Measurements from ENCODE around the gene SLC25A13.
A peak's percentile ranks its signal among the peaks of the same experiment; 100 is the strongest.

The SLC25A13 gene

DNA sequence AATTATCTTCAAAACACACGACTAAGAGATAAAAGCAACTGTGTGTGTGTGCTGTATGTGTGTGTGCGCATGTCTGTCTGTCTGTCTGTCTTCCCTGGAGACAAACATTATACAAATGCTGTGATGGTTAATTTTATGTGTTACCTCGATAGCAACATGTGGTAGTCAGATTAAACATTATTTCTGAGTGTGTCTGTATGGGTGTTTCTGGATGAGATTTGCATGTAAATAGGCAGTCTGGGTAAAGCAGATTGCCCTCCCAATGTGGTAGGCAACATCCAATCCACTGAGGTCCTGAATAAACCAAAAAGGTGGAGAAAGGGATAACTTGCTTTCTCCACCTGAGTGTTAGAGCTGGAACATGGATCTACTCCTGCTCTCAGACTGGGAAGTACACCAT lies 67.9 kb downstream of the SLC25A13 start:
- WGBS (ENCODE audit: extremely low coverage, insufficient coverage, insufficient read length): no CpG with 5 or more reads among the region's 3 CpGs
- Histone ChIP-seq H3K79me1 (ENCODE audit: low read length) (no peaks in the 10 kb centered on the region), H4K12ac (ENCODE audit: low read depth, low read length) (no peak overlapping the region), H2AFZ (ENCODE audit: insufficient read depth, low read length, poor library complexity) (no peak overlapping the region), H3K9ac (ENCODE audit: low read length) (no peak overlapping the region), H3K9me3 (ENCODE audit: insufficient read depth, low read depth, low read length) (no peaks in the 10 kb centered on the region), H3K4me3 (ENCODE audit: low read depth, low read length) (no peak overlapping the region), H3K27ac (ENCODE audit: low read depth, low read length) (no peak overlapping the region), H4K91ac (ENCODE audit: low read depth, low read length) (no peak overlapping the region), H3K4me2 (ENCODE audit: low read length) (no peak overlapping the region), H3K14ac (ENCODE audit: low read length) (no peak overlapping the region), H4K8ac (ENCODE audit: low read depth, low read length) (peak overlapping the region; percentile 38), H3K36me3 (ENCODE audit: control insufficient read depth in 1 of 2, insufficient read depth in 2 of 2, low read length in 2 of 2) (no peaks in the 10 kb centered on the region), H2AK5ac (ENCODE audit: low read length) (no peak overlapping the region), H3K4ac (ENCODE audit: low read depth, low read length) (no peak overlapping the region), H2BK120ac (ENCODE audit: insufficient read depth, low read length, poor library complexity) (no peak overlapping the region), H3K4me1 (ENCODE audit: control insufficient read depth in 1 of 2, insufficient read depth in 2 of 2, low read length in 2 of 2) (no peaks in the 10 kb centered on the region), H3K79me2 (ENCODE audit: control insufficient read depth, insufficient read depth, low read length, poor library complexity) (peaks cover 2% of the 10 kb centered on the region), H3K18ac (ENCODE audit: low read length) (no peak overlapping the region), H2BK5ac (ENCODE audit: low read depth, low read length, poor library complexity) (no peak overlapping the region), H2BK12ac (ENCODE audit: low read length) (no peak overlapping the region), H3K23ac (ENCODE audit: low read length) (no peak overlapping the region), H3K27me3 (ENCODE audit: insufficient read depth, low read length) (no peaks in the 10 kb centered on the region)
- no peak for DNase-seq

DNA sequence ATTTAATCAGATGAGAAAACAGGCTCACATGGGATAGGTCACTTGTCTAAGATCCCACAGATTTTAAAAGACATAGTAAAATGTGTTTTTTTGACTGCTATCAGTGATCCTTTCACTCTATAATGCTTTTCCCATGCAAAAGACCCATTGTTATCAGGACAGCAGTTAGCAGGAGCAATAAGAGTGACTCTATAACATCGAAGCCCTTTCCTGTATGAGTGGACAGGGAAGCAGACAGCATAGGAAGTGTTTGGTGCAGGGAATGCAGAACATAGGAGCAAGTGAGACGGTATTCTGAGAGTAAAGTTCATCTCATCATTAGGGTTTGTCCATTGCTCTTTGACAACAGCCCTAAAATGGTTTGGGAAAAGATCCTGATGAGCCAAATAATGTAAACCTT lies 68.5 kb downstream of the SLC25A13 start:
- Histone ChIP-seq H3K4me1 (ENCODE audit: control insufficient read depth in 1 of 2, insufficient read depth in 2 of 2, low read length in 2 of 2) (no peaks in the 10 kb centered on the region), H3K14ac (ENCODE audit: low read length) (no peak overlapping the region), H3K79me2 (ENCODE audit: control insufficient read depth, insufficient read depth, low read length, poor library complexity) (peaks cover 2% of the 10 kb centered on the region), H2AK5ac (ENCODE audit: low read length) (no peak overlapping the region), H2AFZ (ENCODE audit: insufficient read depth, low read length, poor library complexity) (no peak overlapping the region), H4K91ac (ENCODE audit: low read depth, low read length) (no peak overlapping the region), H2BK120ac (ENCODE audit: insufficient read depth, low read length, poor library complexity) (no peak overlapping the region), H3K79me1 (ENCODE audit: low read length) (no peaks in the 10 kb centered on the region), H3K18ac (ENCODE audit: low read length) (no peak overlapping the region), H4K8ac (ENCODE audit: low read depth, low read length) (no peak overlapping the region), H3K27me3 (ENCODE audit: insufficient read depth, low read length) (no peaks in the 10 kb centered on the region), H3K4ac (ENCODE audit: low read depth, low read length) (no peak overlapping the region), H3K4me2 (ENCODE audit: low read length) (no peak overlapping the region), H3K4me3 (ENCODE audit: low read depth, low read length) (no peak overlapping the region), H3K36me3 (ENCODE audit: control insufficient read depth in 1 of 2, insufficient read depth in 2 of 2, low read length in 2 of 2) (no peaks in the 10 kb centered on the region), H3K9ac (ENCODE audit: low read length) (no peak overlapping the region), H3K9me3 (ENCODE audit: insufficient read depth, low read depth, low read length) (no peaks in the 10 kb centered on the region), H4K12ac (ENCODE audit: low read depth, low read length) (no peak overlapping the region), H3K23ac (ENCODE audit: low read length) (no peak overlapping the region), H2BK5ac (ENCODE audit: low read depth, low read length, poor library complexity) (no peak overlapping the region), H2BK12ac (ENCODE audit: low read length) (no peak overlapping the region), H3K27ac (ENCODE audit: low read depth, low read length) (no peak overlapping the region)
- no CpG with 5 or more reads among the region's 2 CpGs for WGBS (ENCODE audit: extremely low coverage, insufficient coverage, insufficient read length)
- DNase-seq: no peak

GRCh38 chr7:96250776-96251361 lies 71.0 kb downstream of the SLC25A13 start:
- DNase-seq: no peak
- no peaks in the 10 kb centered on the region for H3K4me1 ChIP-seq (ENCODE audit: control insufficient read depth in 1 of 2, insufficient read depth in 2 of 2, low read length in 2 of 2)
- no CpG with 5 or more reads among the region's 7 CpGs for WGBS (ENCODE audit: extremely low coverage, insufficient coverage, insufficient read length)
- no peak overlapping the region for H3K9ac ChIP-seq (ENCODE audit: low read length)
- no peak overlapping the region for H4K12ac ChIP-seq (ENCODE audit: low read depth, low read length)
- H2BK12ac ChIP-seq (ENCODE audit: low read length): no peak overlapping the region
- no peak overlapping the region for H3K23ac ChIP-seq (ENCODE audit: low read length)
- H3K14ac ChIP-seq (ENCODE audit: low read length): no peak overlapping the region
- no peak overlapping the region for H2AK5ac ChIP-seq (ENCODE audit: low read length)
- H2AFZ ChIP-seq (ENCODE audit: insufficient read depth, low read length, poor library complexity): no peak overlapping the region
- no peaks in the 10 kb centered on the region for H3K27me3 ChIP-seq (ENCODE audit: insufficient read depth, low read length)
- no peak overlapping the region for H4K8ac ChIP-seq (ENCODE audit: low read depth, low read length)
- H3K9me3 ChIP-seq (ENCODE audit: insufficient read depth, low read depth, low read length): no peaks in the 10 kb centered on the region
- no peak overlapping the region for H2BK120ac ChIP-seq (ENCODE audit: insufficient read depth, low read length, poor library complexity)
- no peak overlapping the region for H3K4me2 ChIP-seq (ENCODE audit: low read length)
- no peak overlapping the region for H3K27ac ChIP-seq (ENCODE audit: low read depth, low read length)
- H3K79me2 ChIP-seq (ENCODE audit: control insufficient read depth, insufficient read depth, low read length, poor library complexity): peaks cover 2% of the 10 kb centered on the region
- no peaks in the 10 kb centered on the region for H3K36me3 ChIP-seq (ENCODE audit: control insufficient read depth in 1 of 2, insufficient read depth in 2 of 2, low read length in 2 of 2)
- no peak overlapping the region for H3K18ac ChIP-seq (ENCODE audit: low read length)
- no peak overlapping the region for H2BK5ac ChIP-seq (ENCODE audit: low read depth, low read length, poor library complexity)
- no peak overlapping the region for H3K4ac ChIP-seq (ENCODE audit: low read depth, low read length)
- no peaks in the 10 kb centered on the region for H3K79me1 ChIP-seq (ENCODE audit: low read length)
- no peak overlapping the region for H3K4me3 ChIP-seq (ENCODE audit: low read depth, low read length)
- no peak overlapping the region for H4K91ac ChIP-seq (ENCODE audit: low read depth, low read length)

DNA sequence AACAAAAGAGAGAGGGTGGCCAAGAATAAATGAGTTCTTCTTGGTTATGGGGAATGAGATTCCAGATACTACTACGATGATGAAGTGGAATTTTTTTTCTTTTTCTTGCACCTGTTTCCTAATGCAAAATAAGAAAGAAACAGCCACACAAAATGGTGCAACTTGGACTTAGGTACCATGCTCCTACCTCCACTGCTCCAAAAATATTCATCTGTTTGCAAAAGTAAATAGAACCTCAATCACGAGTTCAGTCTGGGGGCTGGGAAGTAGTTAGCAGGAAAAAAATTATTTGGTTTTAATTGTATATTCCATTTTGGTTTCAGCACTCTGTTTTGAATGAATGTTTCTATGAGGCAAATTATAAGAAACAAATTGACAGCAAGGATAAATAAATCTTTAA lies 73.5 kb downstream of the SLC25A13 start:
- Histone ChIP-seq H2BK12ac (ENCODE audit: low read length) (no peak overlapping the region), H3K4me3 (ENCODE audit: low read depth, low read length) (no peak overlapping the region), H3K36me3 (ENCODE audit: control insufficient read depth in 1 of 2, insufficient read depth in 2 of 2, low read length in 2 of 2) (no peaks in the 10 kb centered on the region), H3K4me1 (ENCODE audit: control insufficient read depth in 1 of 2, insufficient read depth in 2 of 2, low read length in 2 of 2) (peaks cover 0 to 4% of the 10 kb centered on the region in 2 experiments), H4K91ac (ENCODE audit: low read depth, low read length) (no peak overlapping the region), H3K23ac (ENCODE audit: low read length) (no peak overlapping the region), H3K79me1 (ENCODE audit: low read length) (no peaks in the 10 kb centered on the region), H3K9me3 (ENCODE audit: insufficient read depth, low read depth, low read length) (no peaks in the 10 kb centered on the region), H2AFZ (ENCODE audit: insufficient read depth, low read length, poor library complexity) (no peak overlapping the region), H2BK120ac (ENCODE audit: insufficient read depth, low read length, poor library complexity) (no peak overlapping the region), H3K9ac (ENCODE audit: low read length) (no peak overlapping the region), H2BK5ac (ENCODE audit: low read depth, low read length, poor library complexity) (no peak overlapping the region), H4K12ac (ENCODE audit: low read depth, low read length) (no peak overlapping the region), H3K14ac (ENCODE audit: low read length) (no peak overlapping the region), H3K18ac (ENCODE audit: low read length) (no peak overlapping the region), H4K8ac (ENCODE audit: low read depth, low read length) (no peak overlapping the region), H3K4me2 (ENCODE audit: low read length) (no peak overlapping the region), H2AK5ac (ENCODE audit: low read length) (no peak overlapping the region), H3K27me3 (ENCODE audit: insufficient read depth, low read length) (no peaks in the 10 kb centered on the region), H3K27ac (ENCODE audit: low read depth, low read length) (no peak overlapping the region), H3K79me2 (ENCODE audit: control insufficient read depth, insufficient read depth, low read length, poor library complexity) (no peaks in the 10 kb centered on the region), H3K4ac (ENCODE audit: low read depth, low read length) (no peak overlapping the region)
- DNase-seq: no peak
- WGBS (ENCODE audit: extremely low coverage, insufficient coverage, insufficient read length): no CpG with 5 or more reads among the region's 2 CpGs
